IMR-90 (cell line): ENCODE measurements around the gene CCL27.

Experiments used
- BHLHE40 ChIP-seq: fragments of 150-350 bp; IDR thresholded peaks from 2 replicates; pipeline ENCODE4 v1.6.1; 2016; ENCODE audit warnings: mild to moderate bottlenecking, low read depth, low read length
- CEBPB ChIP-seq: IDR thresholded peaks from 2 replicates; pipeline ENCODE4 v1.6.1; 2012; ENCODE audit warnings: low read depth, low read length, improper control_type of control experiment
- CHD1 ChIP-seq: IDR thresholded peaks from 2 replicates; pipeline ENCODE4 v1.6.1; 2012; ENCODE audit warnings: low read depth, low read length, improper control_type of control experiment
- FOS ChIP-seq: fragments of 150-350 bp; IDR thresholded peaks from 2 replicates; pipeline ENCODE4 v1.6.1; 2016; ENCODE audit warnings: low read depth, low read length
- MAFK ChIP-seq: IDR thresholded peaks from 2 replicates; pipeline ENCODE4 v1.6.1; 2012; ENCODE audit warnings: low read depth, low read length, improper control_type of control experiment
- MXI1 ChIP-seq: IDR thresholded peaks from 2 replicates; pipeline ENCODE4 v1.6.1; 2012; ENCODE audit warnings: low read depth, mild to moderate bottlenecking, low read length, moderate library complexity, borderline replicate concordance
- NFE2L2 ChIP-seq: fragments of 150-350 bp; IDR thresholded peaks from 2 replicates; pipeline ENCODE4 v1.6.1; 2016; ENCODE audit warnings: low read depth, mild to moderate bottlenecking, low read length
- POLR2A ChIP-seq: IDR thresholded peaks from 2 replicates; pipeline ENCODE4 v1.6.1; 2012; ENCODE audit warnings: mild to moderate bottlenecking, low read depth, low read length
- RAD21 ChIP-seq: IDR thresholded peaks from 2 replicates; pipeline ENCODE4 v1.6.1; 2012; ENCODE audit warnings: low read length, improper control_type of control experiment
- RCOR1 ChIP-seq: IDR thresholded peaks from 2 replicates; pipeline ENCODE4 v1.6.1; 2012; ENCODE audit warnings: mild to moderate bottlenecking, low read length, improper control_type of control experiment; ENCODE audit not compliant: insufficient replicate concordance
- SMC3 ChIP-seq: fragments of 150-350 bp; IDR thresholded peaks from 2 replicates; pipeline ENCODE4 v1.6.1; 2016; ENCODE audit warnings: low read depth, mild to moderate bottlenecking, antibody characterized with exemption, low read length, moderate library complexity
- TF ChIP-seq, protein P1 (sequence below): conservative IDR thresholded peaks from 2 replicates; pipeline ENCODE4 v1.5.1; 2012; ENCODE audit warnings: mild to moderate bottlenecking, low read depth, low read length, improper control_type of control experiment

DNA sequence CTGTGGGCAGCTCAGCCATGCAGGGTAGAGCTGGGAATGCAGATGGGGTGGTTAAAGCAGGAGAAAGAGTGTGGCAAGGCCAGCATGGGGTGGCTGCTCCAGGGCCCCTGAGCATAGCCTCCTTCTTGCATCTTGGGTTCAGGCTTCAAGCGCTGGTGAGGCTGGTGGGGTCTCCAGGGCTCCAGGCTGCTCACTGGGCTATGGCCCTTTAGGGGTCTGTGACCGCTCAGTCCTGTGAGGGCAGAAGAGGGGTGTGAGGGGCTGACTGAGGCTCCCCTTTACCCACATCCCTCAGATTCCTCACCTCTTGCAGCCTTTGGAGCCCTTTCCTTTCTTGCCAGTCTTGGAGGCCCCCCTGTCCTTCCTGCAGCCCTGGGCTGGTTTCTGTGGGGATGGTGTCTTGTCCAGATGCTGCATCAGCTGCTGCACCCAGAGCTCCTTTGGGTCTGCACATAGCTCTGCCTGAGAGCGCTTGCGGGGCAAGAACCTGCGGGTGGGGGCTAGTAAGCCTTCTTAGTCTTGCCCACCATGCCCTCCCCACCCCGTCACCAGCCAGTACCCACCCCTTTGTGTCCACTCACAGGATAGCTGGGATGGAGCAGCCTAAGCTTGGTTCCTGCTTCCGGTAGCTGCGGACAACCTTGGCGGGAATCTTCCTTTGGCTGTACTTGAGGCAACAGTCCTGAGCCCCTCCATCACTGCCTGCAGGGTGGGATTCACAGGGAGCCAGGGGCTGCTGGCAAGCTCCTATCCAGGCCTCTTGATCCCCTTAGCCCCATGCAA lies 46.9 kb upstream of the CCL27 start:
- TF ChIP-seq, protein P1, sequence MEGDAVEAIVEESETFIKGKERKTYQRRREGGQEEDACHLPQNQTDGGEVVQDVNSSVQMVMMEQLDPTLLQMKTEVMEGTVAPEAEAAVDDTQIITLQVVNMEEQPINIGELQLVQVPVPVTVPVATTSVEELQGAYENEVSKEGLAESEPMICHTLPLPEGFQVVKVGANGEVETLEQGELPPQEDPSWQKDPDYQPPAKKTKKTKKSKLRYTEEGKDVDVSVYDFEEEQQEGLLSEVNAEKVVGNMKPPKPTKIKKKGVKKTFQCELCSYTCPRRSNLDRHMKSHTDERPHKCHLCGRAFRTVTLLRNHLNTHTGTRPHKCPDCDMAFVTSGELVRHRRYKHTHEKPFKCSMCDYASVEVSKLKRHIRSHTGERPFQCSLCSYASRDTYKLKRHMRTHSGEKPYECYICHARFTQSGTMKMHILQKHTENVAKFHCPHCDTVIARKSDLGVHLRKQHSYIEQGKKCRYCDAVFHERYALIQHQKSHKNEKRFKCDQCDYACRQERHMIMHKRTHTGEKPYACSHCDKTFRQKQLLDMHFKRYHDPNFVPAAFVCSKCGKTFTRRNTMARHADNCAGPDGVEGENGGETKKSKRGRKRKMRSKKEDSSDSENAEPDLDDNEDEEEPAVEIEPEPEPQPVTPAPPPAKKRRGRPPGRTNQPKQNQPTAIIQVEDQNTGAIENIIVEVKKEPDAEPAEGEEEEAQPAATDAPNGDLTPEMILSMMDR = no peak
- TF ChIP-seq CEBPB (no peak), RAD21 (no peak), POLR2A (no peak), SMC3 (no peak), RCOR1 (no peak), MAFK (no peak), BHLHE40 (no peak), NFE2L2 (no peak), CHD1 (no peak), MXI1 (no peak), FOS (no peak)
